ENCODE measurements around the gene MYCL. TPM values are rescaled to one million over a fixed set of nuclear protein-coding genes. Genes with fewer than 3 reads are reported as not detected.

Gene MYCL
- total RNA-seq, 1 donor from 2014 or later = 8.2 TPM

DNA sequence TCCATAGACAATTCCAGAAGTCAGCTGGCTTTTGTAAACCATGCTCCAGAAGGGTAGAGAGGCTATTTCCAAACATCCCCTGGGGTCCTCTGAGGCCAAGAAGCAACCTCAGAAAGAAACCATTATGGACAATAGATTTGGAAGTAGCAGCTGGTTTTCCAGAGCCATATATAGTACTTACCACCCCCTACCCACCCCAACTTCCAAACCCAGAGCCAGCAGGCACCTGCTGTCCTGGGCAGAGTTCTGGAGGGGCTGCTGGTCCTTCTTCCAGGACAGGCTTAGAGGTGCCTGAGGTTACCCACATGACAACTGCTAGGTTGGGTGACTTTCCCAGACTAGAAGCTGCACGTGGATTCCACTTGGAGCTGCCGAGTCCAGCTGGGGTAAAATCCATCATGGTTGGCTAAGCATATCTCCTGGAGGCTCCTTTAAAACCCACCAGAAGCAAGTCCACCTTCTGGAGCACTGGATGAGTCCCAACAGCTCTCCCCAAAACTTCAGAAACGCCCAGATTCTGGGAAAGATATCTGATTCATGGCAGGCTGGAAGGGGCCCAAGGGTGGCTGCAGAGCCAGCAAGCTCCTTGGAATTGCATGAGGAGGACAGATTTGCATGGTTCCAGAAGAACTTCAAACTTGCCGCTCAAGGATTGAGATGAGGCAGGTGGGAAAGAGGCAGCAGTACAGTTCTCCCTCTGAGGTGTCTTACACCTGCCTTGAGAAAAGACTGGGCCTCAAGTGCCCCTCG lies 5.8 kb downstream of the MYCL start:
- no peak for DNase-seq (ENCODE audit: low read depth)
- Histone ChIP-seq H3K36me3 (ENCODE audit: control insufficient read depth, insufficient read depth, low read length) (no peaks in the 10 kb centered on the region), H3K27me3 (ENCODE audit: control insufficient read depth, insufficient read depth, low read length) (peaks cover 24% of the 10 kb centered on the region), H3K4me3 (ENCODE audit: low read depth, low read length) (no peak overlapping the region)
- TF ChIP-seq, protein P1, sequence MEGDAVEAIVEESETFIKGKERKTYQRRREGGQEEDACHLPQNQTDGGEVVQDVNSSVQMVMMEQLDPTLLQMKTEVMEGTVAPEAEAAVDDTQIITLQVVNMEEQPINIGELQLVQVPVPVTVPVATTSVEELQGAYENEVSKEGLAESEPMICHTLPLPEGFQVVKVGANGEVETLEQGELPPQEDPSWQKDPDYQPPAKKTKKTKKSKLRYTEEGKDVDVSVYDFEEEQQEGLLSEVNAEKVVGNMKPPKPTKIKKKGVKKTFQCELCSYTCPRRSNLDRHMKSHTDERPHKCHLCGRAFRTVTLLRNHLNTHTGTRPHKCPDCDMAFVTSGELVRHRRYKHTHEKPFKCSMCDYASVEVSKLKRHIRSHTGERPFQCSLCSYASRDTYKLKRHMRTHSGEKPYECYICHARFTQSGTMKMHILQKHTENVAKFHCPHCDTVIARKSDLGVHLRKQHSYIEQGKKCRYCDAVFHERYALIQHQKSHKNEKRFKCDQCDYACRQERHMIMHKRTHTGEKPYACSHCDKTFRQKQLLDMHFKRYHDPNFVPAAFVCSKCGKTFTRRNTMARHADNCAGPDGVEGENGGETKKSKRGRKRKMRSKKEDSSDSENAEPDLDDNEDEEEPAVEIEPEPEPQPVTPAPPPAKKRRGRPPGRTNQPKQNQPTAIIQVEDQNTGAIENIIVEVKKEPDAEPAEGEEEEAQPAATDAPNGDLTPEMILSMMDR (IDR thresholded peaks at IDR 0.05; ENCODE audit: insufficient read depth, low read length, poor library complexity, severe bottlenecking) = no peak

DNA sequence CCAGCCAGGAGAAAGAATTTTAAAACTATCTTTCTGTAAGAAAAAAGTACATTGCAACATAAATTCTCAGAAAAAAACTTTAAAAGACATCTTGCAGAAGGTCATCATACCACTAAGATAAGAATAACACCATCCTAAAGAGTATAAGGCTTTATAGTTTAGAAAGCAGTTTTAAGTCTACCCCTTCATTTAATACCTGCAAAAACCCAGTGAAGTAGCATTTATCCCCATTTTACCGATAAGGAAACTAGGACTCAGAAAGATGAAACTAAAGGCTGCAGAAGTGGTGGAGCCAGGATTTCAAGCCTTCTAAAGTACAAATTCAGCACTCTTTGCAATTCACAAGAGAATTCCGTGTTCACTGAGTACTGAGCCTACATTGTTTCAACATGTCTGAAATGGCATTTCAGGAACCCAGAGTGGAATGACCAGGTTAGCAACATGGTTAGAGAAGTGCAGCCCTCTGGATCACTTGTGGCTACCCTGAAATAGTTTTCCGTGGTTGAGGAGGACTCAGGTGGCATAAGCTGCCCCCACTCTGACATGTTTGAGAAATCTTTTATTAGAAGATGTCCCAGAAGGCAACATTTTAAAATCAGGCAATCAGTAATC lies 6.7 kb downstream of the MYCL start:
- H3K36me3 ChIP-seq (ENCODE audit: control insufficient read depth, insufficient read depth, low read length) = no peaks in the 10 kb centered on the region
- TF ChIP-seq, protein P1 (IDR thresholded peaks at IDR 0.05; ENCODE audit: insufficient read depth, low read length, poor library complexity, severe bottlenecking) = no peak
- peaks cover 17% of the 10 kb centered on the region for H3K27me3 ChIP-seq (ENCODE audit: control insufficient read depth, insufficient read depth, low read length)
- no peak overlapping the region for H3K4me3 ChIP-seq (ENCODE audit: low read depth, low read length)
- DNase-seq (ENCODE audit: low read depth) = no peak

DNA sequence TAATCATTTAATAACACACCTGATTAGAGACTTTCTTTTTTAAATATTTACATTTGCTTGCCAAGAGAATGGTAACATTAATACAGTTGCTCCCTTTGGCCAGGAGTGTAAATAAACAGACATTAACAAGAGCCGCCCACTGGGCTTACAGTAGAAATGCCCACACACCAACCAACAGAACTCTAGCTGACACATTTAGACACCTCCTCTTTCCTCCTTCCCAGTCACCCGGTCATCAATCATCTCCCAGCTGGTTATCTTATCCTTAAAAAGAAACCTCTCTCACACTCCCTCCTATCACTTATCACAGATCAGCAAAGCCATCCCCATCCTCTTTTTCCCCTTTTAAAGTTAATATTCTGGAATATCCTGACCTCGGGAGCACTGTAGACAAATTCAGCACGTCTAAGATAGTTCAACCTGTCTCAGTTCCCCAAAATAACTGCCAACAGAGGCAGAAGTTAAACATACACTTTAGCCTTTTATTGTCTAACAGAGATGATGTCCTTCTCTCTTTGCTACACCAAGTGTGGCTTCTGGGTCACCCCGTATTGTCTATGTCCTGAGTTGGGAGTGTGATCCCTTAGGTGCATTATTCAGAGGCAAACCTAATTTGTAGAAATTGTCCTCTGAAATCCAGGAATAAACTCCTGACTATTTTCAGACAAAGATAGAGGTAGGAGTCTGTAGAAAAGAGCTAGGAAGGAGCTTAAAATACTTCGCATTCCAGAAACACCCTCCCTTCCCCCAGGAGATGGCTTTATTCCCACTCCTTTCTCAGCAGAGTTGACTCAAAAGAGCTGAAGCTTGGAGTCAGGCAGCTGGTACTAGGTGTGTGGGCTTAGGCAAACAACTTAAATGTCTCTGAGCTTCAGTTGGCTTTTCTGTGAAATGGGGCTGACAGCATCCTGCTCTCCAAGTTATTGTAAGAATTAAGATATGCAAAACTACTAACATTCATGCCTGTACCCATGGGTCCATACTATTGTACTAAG lies 8.8 kb downstream of the MYCL start:
- Histone ChIP-seq H3K27me3 (ENCODE audit: control insufficient read depth, insufficient read depth, low read length) (peaks cover 6% of the 10 kb centered on the region), H3K36me3 (ENCODE audit: control insufficient read depth, insufficient read depth, low read length) (no peaks in the 10 kb centered on the region), H3K4me3 (ENCODE audit: low read depth, low read length) (no peak overlapping the region)
- TF ChIP-seq, protein P1 (IDR thresholded peaks at IDR 0.05; ENCODE audit: insufficient read depth, low read length, poor library complexity, severe bottlenecking) = no peak
- DNase-seq (ENCODE audit: low read depth) = peak; percentile 73

DNA sequence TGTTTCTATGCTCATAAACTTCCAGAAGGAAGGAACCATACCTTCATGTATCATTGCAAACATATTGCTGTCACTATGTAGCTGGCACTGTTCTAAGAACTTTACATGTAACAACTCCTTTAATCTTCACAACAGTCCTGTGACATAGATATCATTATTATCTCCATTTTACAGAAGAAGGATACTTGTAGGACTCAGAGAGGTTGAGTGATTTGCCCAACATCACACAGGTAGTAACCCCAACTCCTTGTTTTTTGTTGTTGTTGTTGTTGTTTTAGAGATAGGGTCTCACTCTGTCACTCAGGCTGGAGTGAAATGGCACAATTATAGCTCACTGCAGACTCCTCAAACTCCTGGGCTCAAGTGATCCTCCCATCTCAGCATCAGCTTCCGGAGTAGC lies 10.8 kb downstream of the MYCL start:
- no peaks in the 10 kb centered on the region for H3K27me3 ChIP-seq (ENCODE audit: control insufficient read depth, insufficient read depth, low read length)
- no peak overlapping the region for H3K4me3 ChIP-seq (ENCODE audit: low read depth, low read length)
- no peak for DNase-seq (ENCODE audit: low read depth)
- TF ChIP-seq, protein P1 (IDR thresholded peaks at IDR 0.05; ENCODE audit: insufficient read depth, low read length, poor library complexity, severe bottlenecking) = no peak
- H3K36me3 ChIP-seq (ENCODE audit: control insufficient read depth, insufficient read depth, low read length) = no peaks in the 10 kb centered on the region

DNA sequence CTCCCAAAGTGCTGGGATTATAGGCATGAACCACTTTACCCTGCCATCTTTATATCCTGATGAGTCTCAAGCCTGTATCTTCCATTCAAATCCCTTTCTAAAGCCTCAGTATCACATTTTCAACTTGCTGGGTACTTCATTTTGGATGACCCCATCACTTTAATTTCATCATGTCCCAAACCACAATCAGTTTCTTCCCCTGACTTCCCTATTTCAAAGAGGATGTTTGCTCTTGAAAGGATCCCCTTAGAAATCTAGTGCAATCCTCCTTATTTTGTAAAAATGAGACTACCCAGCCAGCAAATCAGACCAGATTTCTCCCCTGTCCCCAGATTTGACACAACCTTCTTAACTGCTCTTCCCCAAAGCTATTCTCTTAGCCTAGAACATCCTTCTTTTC lies 11.4 kb downstream of the MYCL start:
- Histone ChIP-seq H3K36me3 (ENCODE audit: control insufficient read depth, insufficient read depth, low read length) (no peaks in the 10 kb centered on the region), H3K4me3 (ENCODE audit: low read depth, low read length) (no peak overlapping the region), H3K27me3 (ENCODE audit: control insufficient read depth, insufficient read depth, low read length) (no peaks in the 10 kb centered on the region)
- DNase-seq (ENCODE audit: low read depth) = no peak
- TF ChIP-seq, protein P1 (IDR thresholded peaks at IDR 0.05; ENCODE audit: insufficient read depth, low read length, poor library complexity, severe bottlenecking) = no peak
